GM19455 (cell line): Measurements from ENCODE around the gene GJD4.
A peak's percentile ranks its signal among the peaks of the same experiment; 100 is the strongest.

Source experiments
- ATAC-seq: cut with Tn5 transposase; IDR thresholded peaks from one replicate; pipeline ENCODE4 v1.9.1; 2021; ENCODE audit not compliant: unreplicated experiment

The GJD4 gene, protein sequence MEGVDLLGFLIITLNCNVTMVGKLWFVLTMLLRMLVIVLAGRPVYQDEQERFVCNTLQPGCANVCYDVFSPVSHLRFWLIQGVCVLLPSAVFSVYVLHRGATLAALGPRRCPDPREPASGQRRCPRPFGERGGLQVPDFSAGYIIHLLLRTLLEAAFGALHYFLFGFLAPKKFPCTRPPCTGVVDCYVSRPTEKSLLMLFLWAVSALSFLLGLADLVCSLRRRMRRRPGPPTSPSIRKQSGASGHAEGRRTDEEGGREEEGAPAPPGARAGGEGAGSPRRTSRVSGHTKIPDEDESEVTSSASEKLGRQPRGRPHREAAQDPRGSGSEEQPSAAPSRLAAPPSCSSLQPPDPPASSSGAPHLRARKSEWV

DNA sequence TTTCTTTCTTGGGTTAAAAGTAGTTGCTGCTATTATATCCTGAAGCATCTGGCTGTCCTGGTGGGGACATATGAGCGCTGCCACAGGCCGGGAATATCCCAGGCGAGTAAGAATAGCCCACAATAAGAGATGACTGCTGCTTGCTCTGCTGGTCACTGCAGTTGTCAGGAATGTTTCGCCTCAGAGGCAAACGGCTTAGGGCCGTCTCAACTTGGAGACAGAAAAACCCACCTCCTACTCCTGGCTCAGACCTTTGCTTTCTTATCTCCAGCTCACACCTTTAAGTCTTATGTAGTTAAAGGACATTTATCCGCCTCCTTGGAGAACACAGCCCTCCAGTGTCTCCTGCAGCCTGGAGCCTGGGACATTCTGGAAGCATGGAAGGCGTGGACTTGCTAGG is at the start of gene GJD4:
Gene GJD4 (plus strand): TSS at position 151 of the 400 bp plus-strand sequence. CDS start 227 bp downstream, at position 378.
- no peak for ATAC-seq

DNA sequence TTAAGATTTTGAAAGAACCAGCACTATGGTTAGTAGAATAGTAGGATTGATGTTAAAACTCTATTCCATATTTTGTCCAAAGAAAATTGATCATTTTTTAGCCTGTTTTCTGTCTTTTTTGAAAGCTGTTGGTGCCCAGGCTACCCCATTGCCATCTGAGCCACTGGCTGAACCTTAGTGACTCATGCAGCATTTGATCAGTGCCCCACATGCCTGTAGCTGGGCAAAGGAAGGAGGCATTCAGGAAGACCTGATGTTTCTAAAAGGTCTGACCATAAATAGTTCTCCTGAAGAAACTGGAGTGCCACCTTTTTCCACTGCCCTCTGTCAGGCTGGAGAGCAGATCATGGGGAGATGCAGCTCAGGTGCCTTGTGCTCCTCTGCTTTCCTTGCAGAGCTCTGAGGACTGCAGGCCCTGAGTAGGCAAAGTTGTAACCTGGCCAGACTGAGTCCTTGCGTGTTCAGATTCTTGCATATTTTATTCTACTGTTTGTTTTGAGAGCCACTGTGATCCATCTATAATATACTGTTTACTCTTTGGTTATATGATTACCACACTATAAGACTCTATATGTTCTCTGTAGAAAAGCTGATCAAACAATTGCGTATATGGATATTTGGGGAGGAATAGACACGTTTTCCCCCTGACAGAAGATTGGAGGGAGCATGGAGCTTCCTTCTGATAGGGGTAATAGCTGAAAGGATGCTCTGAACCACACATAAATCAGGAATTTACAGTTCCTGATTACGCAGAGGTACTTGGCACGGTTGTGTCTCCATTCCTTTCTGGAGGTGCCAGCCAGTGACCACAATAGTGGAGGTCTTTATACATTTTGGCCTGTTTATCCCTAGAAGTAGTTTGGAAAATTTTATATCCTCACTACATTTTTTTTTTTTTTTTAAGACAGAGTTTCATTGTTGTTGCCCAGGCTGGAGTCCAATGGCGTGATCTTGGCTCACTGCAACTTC is 48.9 kb upstream of the GJD4 start:
- no peak for ATAC-seq

DNA sequence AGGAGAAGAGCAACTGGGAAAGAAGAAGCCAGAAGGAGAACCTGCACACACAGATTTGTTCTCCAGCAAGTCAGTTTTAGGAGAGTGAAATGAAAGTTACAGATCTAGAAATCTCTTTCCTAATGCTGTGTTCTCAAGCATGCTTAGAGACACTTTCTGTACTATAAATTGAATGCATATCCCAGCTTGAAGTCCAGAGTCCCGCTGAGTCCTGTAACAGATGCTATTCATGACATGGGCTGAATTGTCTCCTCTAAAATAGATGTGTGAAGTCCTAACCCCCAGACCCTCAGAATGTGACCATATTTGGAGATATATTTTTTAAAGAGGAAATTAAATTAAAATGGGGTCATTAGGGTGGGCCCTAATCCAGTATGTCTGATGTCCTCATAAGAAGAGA is 46.9 kb upstream of the GJD4 start:
- no peak for ATAC-seq

DNA sequence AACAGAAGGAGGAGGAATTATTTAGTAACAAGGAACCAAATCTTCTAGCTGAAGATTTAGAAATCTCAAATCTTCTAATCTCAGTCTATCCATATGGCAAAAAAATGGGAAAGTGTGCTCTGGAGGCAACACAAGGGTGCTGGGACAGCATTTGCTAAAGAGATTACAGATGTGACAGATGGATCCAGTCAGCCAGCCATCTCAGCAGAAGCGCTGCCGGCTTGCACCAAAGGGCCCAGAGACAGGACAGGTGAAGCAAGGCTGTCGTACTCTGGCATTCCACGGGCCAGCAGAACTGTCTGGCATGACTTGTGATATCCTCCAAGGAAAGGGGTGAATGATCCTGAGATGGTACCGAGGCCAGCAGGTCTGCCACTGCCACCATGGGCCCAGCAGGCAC is 45.7 kb upstream of the GJD4 start:
- ATAC-seq, result no peak

DNA sequence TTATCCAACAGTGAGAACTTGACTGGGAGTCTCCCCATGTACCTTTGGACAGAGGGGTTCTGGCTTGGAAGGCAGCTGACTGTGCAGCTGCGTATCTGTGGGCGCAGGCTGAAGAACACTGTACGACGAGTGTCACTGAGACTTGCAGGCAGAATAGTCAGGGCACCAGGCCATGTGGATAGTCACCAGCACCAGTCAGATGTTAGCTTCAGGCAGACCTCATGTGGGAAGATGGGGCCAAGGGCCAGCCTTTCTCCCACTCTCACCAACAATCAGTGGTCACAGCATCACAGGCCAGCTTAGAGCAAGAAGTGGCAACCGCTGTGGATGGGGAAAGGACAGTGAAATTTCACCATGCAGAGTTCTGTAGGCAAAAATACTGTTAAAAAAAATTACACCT is 43.4 kb upstream of the GJD4 start:
- ATAC-seq, result no peak

DNA sequence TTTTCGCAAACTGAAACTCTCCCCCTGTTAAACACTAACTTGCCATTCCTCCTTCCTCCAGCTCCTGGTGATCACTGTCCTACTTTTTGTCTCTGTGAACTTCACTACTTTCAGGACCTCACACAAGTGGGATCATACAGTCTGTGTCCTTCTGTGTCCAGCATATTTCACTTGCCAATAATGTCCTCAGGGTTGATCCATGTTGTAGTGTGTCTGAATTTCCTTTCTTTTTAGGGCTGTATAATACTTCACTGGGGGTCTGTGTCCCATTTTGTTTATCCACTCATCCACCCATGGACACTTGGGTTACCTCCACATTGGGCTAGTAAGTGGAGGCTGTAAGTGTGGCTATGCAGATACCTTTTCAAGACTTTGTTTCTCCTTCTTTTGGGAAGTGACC is 42.7 kb upstream of the GJD4 start:
- ATAC-seq, result no peak

DNA sequence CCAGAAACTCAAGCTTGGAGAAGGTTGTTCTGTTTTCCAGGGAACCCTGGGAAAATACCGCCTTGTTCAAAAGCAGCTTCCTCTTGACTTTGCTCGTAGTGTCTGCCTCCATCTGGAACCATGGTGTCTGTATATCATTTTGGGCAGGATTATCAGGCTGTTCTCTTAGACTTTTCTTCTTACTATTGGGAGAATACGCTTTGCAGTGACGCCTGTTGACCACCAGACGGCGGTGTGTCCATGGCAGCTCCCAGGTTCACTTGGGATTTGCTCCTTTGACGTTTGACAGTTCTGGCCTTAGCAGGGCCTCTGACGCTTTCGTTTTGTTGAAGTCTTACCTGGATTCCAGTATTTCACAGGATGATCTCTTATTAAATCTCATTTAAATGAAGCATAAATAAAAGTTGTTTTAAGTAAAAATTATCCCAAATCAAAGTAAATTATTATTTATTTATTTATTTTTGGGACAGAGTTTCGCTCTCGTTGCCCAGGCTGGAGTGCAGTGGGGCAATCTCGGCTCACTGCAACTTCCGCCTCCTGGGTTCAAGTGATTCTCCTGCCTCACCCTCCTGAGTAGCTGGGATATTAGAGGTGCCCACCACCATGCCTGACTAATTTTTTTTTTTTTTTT is 41.8 kb upstream of the GJD4 start:
- peak; percentile 53 for ATAC-seq

DNA sequence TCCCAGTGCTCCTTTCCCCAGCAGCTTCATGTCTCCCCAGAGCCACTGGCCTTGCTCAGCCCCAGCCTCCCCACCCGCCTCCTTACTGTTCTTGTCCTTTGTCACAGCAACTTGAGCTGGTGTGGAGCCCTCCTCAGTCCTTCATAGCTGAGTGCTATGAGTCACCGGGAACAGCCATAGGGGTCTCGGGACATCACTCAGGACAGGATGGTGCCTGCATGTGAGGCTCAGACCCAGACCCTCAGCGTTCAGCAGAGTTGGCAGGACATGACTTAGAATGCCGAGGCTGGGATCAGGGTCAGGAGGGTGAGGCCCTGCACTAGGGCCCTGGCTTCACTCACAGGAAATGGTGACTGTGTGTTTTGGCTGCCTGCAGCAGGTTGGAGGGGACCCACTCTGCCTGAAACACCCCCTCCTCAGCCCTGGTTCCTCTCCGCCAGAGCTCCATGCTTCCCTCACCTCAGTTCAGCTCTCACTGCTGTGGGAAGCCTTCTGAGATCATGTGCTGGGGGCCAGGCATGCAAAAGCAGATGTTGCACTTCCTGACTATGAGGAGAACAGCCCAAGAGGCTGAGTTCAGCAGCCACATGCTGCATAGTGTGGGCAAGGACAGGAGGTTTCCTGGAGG is 40.7 kb upstream of the GJD4 start:
- no peak for ATAC-seq

DNA sequence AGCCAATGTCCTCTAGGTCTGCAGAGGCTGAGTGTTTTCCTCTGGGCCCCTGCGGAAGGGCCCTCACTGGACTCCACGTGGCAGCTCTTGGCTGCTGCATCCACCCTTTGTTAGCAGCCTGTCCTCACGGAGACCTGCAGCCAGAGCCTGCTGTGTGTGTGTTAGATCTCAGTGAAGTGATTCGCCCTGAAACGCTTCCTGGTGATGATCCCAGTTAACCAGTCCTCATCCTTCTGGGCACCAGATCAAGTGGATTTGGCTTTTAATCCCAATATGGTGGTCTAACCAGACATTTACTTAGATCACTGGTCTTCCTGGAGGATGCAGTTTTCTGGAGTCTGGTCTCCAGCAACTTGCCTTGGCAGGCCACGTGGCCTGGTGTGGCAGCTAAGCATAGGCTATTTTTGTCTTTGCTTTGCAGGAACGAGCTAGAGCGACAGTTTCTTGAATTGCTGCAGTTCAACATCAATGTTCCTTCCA is 39.5 kb upstream of the GJD4 start:
- ATAC-seq, result no peak

DNA sequence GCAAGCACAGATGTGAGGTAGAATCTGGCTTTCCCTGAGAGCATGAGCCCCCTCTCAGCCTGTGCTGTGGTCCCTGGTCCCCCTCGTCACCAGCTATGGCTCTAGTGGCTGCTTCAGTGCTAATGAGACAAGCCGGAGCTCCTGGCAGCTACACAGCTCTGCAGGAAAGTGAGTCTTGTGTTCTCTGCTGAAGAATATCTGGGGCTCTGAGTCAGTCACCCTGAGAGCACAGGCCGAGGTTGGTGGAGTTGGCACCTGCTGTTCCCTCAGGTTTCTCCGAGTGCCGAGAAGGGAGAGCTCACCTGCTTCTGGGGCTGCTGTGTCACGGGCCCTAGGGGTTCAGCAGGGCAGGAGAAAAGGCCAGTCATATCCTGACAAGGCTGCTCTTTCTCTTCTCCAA is 37.2 kb upstream of the GJD4 start:
- ATAC-seq, result no peak

DNA sequence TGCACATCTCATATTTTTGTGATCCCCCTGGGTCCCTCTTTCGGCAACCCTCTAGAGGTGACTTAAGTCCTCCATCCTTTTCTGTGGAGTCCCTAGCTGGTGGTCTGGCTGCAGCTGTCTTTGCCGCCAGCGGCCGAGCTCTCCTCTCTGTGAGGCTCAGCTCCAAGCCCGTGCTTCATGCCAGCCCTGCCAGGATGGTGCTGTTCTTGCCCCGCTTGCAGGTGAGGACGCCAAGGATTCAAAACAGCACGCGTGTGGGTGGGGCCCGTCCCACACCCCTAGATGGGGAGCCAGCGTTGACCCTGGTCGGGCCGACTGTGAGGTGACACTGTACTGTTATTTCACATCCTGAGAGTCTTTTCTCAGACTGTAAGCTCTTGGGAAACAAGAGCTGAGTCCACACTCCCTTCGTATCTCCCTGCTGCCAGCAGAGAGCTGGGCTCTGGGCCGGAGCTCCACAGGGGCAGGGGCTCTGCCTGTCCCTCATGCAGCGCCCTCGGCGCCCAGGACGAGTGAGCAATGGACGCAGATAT is 36.6 kb upstream of the GJD4 start:
- ATAC-seq, result no peak

DNA sequence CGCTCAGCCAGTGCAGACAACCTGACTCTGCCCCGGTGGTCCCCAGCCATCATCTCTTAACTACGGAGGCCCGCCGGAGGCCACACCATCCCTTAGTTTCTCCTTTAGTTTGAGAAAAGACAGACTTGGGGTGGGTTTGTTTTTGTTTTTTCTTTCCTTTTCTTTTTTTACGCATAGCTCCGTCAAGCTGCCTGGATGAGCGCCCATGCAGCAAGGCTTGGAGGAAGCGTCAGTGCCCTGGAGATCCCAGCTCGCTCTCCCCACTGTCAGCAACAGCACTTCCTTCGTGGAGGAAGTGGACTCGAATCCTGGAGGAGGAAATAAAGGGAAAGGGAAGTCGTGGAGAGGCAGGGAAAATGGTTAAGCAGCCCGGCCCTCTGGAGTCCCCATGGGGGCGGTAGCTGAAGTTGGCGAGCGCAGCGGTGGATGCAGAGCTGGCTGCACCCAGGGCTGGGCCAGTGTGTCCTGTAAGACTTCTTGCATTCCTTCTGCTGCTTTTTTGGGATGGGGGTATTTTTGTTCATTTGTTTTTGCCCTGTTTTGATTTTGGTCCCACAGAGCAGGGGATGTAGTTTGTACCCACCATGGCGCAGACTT is 35.9 kb upstream of the GJD4 start:
- no peak for ATAC-seq

DNA sequence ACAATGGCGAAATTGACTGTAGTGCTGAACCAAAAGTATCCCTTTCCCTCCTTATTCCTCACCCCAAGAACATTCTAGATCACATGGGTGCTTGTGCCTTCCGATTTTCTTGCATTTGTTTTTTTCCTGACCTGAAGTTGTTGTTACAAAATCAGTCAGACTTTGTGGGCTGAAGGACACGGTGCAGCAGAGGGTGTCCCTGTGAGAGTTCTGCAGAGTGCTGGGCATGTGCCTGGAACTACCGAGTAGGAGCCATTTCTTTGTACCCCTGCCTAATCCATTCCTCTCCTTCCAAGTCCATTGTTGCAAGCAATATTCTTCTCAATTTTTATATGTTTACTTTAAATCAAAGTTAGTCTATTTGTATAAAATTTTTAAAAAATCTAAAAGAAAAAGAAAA is 35.3 kb upstream of the GJD4 start:
- ATAC-seq, result no peak

DNA sequence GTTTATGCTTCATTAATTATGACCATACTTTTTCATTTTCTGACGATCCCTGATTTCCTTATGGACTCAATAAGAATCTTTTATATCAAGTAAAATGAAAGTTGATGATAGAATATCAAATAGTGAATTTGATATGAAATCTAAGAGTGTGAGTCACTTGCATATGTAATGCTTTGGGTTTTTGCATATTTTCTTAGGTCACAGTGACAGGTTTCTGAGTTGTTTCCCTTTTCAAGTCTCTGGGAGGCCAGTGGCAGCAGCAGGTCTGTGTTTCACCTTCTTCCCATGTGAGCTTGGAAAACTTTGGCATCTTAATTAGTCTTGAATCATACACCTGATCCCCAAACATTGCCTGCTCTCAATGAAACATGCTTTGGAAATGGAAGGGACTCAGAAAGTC is 34.7 kb upstream of the GJD4 start:
- ATAC-seq, result no peak

DNA sequence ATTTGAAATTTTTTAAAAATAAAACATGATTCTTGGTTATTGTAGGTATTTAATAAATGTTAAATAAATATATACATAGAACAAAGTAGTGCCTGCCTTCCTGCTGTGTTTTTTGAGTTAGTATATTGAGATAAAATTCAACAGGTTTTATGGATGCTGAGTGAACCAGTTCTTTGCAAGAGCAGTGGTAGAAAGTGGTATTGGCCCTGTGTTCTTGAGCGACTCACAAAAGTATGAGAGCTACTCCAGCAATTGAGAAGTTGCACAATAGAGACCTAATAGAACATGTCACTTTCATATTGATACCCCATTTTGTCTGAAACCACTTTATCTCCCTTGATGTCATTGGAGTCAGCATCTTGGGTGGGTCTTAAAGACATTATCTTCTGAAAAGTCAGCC is 32.6 kb upstream of the GJD4 start:
- ATAC-seq, result no peak

DNA sequence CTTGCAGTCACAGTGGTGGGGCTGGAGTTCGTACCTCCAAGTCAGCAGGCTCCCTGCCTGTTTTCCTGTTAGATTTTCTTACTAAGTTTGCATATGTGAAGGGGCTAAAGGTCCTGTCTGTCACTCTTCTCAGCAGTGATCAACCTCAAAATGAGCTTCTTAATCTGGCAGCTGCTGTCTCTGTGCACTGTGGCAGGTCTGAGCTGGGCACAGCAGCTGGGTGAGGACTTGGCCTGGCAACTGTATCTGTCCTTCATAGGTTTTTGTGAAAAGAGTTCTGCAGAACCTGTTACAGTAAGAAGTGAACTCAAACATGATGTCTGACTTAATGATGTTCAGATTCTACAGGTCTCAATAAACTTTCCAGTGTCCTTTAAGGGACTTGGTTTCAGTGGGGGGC is 31.3 kb upstream of the GJD4 start:
- no peak for ATAC-seq

DNA sequence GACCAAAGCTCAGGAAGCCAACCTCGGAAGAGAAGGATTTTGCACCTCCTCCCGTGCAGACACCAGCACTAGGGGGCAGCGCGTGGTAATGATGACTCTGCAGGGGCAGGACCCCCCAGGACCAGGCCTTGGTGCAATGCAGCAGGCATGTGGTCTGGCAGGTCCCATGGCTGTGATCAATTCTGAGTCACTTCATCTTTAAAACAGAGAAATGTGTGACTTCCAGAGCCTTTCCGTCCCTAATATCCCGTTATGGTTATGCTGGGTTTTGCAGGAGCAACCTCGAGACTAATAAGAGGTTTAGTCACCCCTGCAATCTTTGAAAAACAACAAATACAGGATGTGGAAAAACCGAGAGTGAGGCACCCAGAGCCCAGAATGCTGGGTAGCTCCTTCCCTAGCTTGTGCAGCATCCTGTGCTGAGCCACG is 30.2 kb upstream of the GJD4 start:
- no peak for ATAC-seq

DNA sequence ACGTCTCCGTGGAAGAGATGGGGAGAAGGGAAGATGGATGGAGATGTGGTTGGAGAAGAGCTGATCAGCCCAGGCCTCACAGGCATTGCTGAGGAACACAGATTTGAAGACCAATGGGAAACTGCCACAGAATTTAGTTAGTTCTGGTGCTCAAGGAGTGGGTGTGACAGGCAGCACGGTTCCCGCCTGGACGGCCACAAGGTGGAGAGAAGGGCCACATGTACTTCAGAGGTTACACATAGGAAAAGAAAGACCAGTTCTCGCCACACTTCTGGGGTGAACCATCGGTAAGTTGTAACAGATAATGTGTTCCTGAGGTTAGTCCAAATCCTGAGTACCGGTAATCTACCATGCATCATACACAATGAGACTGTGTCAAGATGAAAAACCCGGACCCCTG is 29.5 kb upstream of the GJD4 start:
- no peak for ATAC-seq

DNA sequence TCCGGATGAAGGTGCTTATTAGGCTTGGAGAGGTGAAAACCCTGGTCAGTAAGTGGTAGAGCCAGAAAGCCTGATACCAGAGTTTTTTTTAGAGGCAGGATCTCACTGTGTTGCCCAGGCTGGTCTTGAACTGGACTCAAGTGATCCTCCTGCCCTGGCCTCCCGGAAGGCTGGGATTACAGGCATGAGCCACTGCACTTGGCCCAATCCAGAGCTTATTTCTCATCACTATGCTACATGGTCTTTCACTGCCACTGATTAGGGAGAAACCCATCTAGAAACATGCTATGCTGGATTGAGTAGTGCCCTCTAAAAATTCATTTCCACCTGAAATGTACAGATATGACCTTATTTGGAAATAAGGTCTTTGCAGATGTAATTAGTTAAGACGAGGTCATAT is 28.4 kb upstream of the GJD4 start:
- ATAC-seq, result no peak

DNA sequence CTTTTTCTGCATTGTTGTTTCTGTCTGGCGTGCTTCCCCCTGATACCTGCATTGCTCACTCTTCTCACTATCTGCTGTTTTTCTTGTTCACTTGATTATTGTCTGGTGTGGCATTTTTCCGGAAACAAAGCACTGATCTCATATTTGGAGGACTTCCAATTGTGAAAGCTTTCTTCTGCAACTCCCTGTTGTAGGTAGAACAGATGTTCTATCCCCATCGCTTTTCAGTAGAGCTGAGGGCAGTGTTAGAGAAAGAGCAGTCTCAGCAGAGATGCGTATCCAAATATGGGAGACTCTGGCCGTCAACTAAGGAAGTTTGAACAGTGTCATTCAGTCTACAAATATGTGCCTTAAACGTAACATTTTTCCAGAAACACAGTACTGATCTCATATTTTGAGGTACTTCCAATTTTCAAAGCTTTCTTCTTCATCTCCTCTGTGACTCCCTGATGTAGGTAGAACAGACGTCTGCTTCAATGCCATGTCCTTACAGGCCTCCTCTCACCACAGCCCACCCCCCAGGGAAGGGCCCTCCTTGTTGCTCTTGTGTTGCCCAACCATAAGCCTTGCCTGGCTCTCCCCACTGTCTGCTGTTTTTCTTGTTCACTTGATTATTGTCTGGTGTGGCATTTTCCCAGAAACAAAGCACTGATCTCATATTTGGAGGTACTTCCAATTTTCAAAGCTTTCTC is 27.1 kb upstream of the GJD4 start:
- no peak for ATAC-seq
